Inflammatory macrophage treated with lipopolysaccharide for 1 hour (primary cell): Measurements from ENCODE around the gene ZNF248.
"Not testable (repeated sequence)": the region's sequence is repeated elsewhere in the genome, so short reads cannot be mapped to it uniquely, and the experiment has no call there.

Experiments
- DNase-seq, 2 donors: peaks; one replicate each; pipeline ENCODE4 v3.0.0-alpha.2; 2020 to 2022

ZNF248 gene

GRCh38 chr10:37738241-37738640 is 119.2 kb downstream of the ZNF248 start:
- not testable (repeated sequence) for DNase-seq

- DNase-seq: no peak
These were observed 120.1 kb downstream of the ZNF248 start for GRCh38 chr10:37737336-37737735.

DNA sequence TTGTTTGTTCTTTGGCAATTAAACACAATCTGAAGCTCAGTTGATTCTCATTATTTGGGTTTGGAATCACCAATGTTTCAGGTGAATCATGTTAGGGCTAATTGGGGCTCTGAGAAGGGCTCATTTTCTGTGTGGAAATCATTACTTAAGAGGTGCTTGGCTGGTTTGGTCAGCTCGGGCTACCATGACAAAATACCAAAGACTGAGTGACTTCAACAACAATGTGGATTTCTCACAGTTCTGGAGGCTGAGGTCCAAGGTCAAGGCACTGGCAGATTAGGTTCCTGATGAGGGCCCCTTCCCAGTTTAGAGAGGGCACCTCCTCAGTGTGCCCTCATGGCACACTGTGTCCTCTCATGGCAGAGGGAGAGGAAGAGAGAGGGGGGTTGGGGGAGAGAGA is 121.3 kb downstream of the ZNF248 start:
- no peak for DNase-seq

GRCh38 chr10:37734971-37735370 is 122.4 kb downstream of the ZNF248 start:
- no peak for DNase-seq
